Peyer's patch (tissue), 4 donors: ENCODE measurements around the gene RAB8A. TPM values are rescaled to one million over a fixed set of nuclear protein-coding genes. Genes with fewer than 3 reads are reported as not detected.

Experiments used
- DNase-seq, 3 donors: peaks; one replicate each; pipeline ENCODE4 v3.0.0-alpha.2; 2017 to 2019
- H3K27ac ChIP-seq, 4 donors: fragments of 200-600 bp; sonication (generic); one replicate each; pipeline ENCODE4 v1.5.1; 2016 to 2019
- H3K27me3 ChIP-seq, 2 donors: fragments of 200-600 bp; sonication (generic); one replicate each; pipeline ENCODE4 v1.5.1; 2019
- H3K36me3 ChIP-seq, 3 donors: fragments of 200-600 bp; sonication (generic); one replicate each; pipeline ENCODE4 v1.5.1; 2016 to 2019
- H3K4me1 ChIP-seq, 4 donors: fragments of 200-600 bp; sonication (generic); one replicate each; pipeline ENCODE4 v1.5.1; 2016 to 2019
- H3K4me3 ChIP-seq, 4 donors: fragments of 200-600 bp; sonication (generic); 1 replicate in 3 of 4; 2 replicates in 1 of 4; pipeline ENCODE4 v1.5.1; 2016 to 2019; ENCODE audit warnings: mild to moderate bottlenecking in 1 of 4
- H3K9me3 ChIP-seq, 4 donors: fragments of 200-600 bp; sonication (generic); one replicate each; pipeline ENCODE4 v1.5.1; 2016 to 2019; ENCODE audit warnings: mild to moderate bottlenecking in 1 of 4
- CTCF ChIP-seq, 6 experiments: fragments of 450-650 bp in 4 of 6; fragments of 200-600 bp in 2 of 6; sonication (generic) in 1 of 6; IDR thresholded peaks; one replicate each; pipeline ENCODE4 v1.5.1; 2017 to 2019; ENCODE audit warnings: antibody characterized with exemption in 6 of 6, mild to moderate bottlenecking in 3 of 6, moderate library complexity in 1 of 6
- POLR2A ChIP-seq, 2 donors: fragments of 450-650 bp; IDR thresholded peaks; one replicate each; pipeline ENCODE4 v1.5.1; 2017; ENCODE audit warnings: antibody characterized with exemption in 2 of 2, mild to moderate bottlenecking in 2 of 2, moderate library complexity in 2 of 2
- total RNA-seq, 4 donors: library from RNA; depleted of rRNA; stranded (reverse); fragments of >200 nt; gene quantifications; one replicate each; pipeline ENCODE4 v1.1.0, GENCODE V29; 2016

The RAB8A gene
- total RNA-seq, 4 donors from 2014 or later: 53.6 to 138 (median 113) TPM

- Histone ChIP-seq H3K27ac (peak overlapping the region in 1 of 4 donors; percentile 21), H3K4me3 (no peak overlapping the region), H3K9me3 (no peaks in the 10 kb centered on the region), H3K27me3 (no peaks in the 10 kb centered on the region), H3K4me1 (peaks cover 0 to 6% (median 2%) of the 10 kb centered on the region in 4 donors), H3K36me3 (peaks cover 0 to 39% (median 0%) of the 10 kb centered on the region in 3 donors)
- TF ChIP-seq CTCF (IDR thresholded peaks at IDR 0.05) (no peak), POLR2A (IDR thresholded peaks at IDR 0.05) (no peak)
- no peak for DNase-seq
Measured at GRCh38 chr19:16135430-16136127, 23.9 kb downstream of the RAB8A start.

- no peaks in the 10 kb centered on the region for H3K27me3 ChIP-seq
- TF ChIP-seq CTCF (IDR thresholded peaks at IDR 0.05) (no peak), POLR2A (IDR thresholded peaks at IDR 0.05) (no peak)
- no peak overlapping the region for H3K27ac ChIP-seq
- peaks cover 0 to 31% (median 0%) of the 10 kb centered on the region in 3 donors for H3K36me3 ChIP-seq
- no peak overlapping the region for H3K4me3 ChIP-seq
- no peaks in the 10 kb centered on the region for H3K9me3 ChIP-seq
- H3K4me1 ChIP-seq: peaks cover 0 to 8% (median 3%) of the 10 kb centered on the region in 4 donors
- DNase-seq: no peak
Measured at GRCh38 chr19:16136185-16136999, 24.7 kb downstream of the RAB8A start.

GRCh38 chr19:16139752-16140151, 28.1 kb downstream of the RAB8A start:
- peak in 2 of 3 donors; percentile 76 for DNase-seq
- H3K9me3 ChIP-seq: no peaks in the 10 kb centered on the region
- peak overlapping the region in 1 of 4 donors; percentile 88 for H3K27ac ChIP-seq
- H3K36me3 ChIP-seq: no peaks in the 10 kb centered on the region
- no peaks in the 10 kb centered on the region for H3K27me3 ChIP-seq
- TF ChIP-seq CTCF (IDR thresholded peaks at IDR 0.05): no peak
- TF ChIP-seq POLR2A (IDR thresholded peaks at IDR 0.05): no peak
- H3K4me3 ChIP-seq: peak overlapping the region in 1 of 4 donors; percentile 6
- H3K4me1 ChIP-seq: peaks cover 0 to 14% (median 8%) of the 10 kb centered on the region in 4 donors

- H3K27ac ChIP-seq: peak overlapping the region in 2 of 4 donors; percentile 35 to 88
- H3K36me3 ChIP-seq: no peaks in the 10 kb centered on the region
- no peak overlapping the region for H3K4me3 ChIP-seq
- DNase-seq: peak in 2 of 3 donors; percentile 80 to 86
- H3K4me1 ChIP-seq: peaks cover 0 to 10% (median 10%) of the 10 kb centered on the region in 4 donors
- TF ChIP-seq CTCF (IDR thresholded peaks at IDR 0.05): no peak
- no peak for TF ChIP-seq POLR2A (IDR thresholded peaks at IDR 0.05)
- no peaks in the 10 kb centered on the region for H3K27me3 ChIP-seq
- H3K9me3 ChIP-seq: no peaks in the 10 kb centered on the region
Measured at GRCh38 chr19:16141043-16141442, 29.4 kb downstream of the RAB8A start.

- Histone ChIP-seq H3K4me3 (no peak overlapping the region), H3K27ac (peak overlapping the region in 3 of 4 donors; percentile 35 to 88 (median 87)), H3K4me1 (peaks cover 0 to 12% (median 11%) of the 10 kb centered on the region in 4 donors), H3K36me3 (no peaks in the 10 kb centered on the region), H3K27me3 (no peaks in the 10 kb centered on the region), H3K9me3 (no peaks in the 10 kb centered on the region)
- TF ChIP-seq CTCF (IDR thresholded peaks at IDR 0.05) (no peak), POLR2A (IDR thresholded peaks at IDR 0.05) (no peak)
- no peak for DNase-seq
Measured at GRCh38 chr19:16142032-16142580, 30.4 kb downstream of the RAB8A start.
